Activated CD4-positive, alpha-beta T cell treated with anti-CD3 and anti-CD28 coated beads, Interleukin-2, Interleukin-4, amounts not matched to agents 100 ng/mL and 50 ng/mL, durations not matched to agents 16 hours and 8 hours (primary cell): ENCODE measurements around the gene GLIS1.

Experiments used
- DNase-seq: peaks from one replicate; pipeline ENCODE4 v3.0.0-alpha.2; 2020; ENCODE audit warnings: low spot score

GLIS1 gene

DNA sequence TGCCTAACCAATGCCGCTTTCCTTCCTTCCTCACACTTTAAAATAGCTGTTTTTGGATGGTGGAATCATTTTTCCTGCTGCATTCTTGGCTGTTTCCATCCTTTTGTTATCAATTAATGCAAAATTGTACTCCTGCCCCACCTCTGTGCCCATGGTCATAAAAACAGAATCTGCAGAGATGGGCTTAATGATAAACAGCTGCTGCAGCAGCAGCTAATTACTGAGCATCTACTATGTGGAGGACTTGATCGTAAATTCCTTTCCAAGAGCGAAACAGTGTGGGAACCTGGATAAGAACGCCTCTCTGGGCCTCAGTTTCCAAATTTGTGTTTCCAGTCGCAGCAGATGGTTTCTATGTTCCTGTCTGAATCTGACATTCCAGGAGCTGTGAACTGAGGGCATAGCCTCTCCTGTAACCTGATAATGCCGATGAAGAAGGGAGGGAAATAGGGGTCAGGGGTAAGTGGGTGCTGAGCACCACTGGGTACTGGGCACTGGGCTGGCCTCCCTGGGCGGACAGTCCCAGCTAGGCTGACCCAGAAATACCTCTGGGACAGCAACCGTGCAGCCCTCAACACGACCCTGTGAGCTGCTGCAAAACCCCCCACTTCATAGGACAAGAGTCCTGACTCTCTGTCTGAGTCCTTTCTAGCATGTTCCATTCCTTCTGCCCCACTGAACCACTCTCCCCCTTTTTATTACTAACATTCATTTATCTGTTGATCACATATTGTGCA is 158.1 kb downstream of the GLIS1 start:
- DNase-seq = no peak

DNA sequence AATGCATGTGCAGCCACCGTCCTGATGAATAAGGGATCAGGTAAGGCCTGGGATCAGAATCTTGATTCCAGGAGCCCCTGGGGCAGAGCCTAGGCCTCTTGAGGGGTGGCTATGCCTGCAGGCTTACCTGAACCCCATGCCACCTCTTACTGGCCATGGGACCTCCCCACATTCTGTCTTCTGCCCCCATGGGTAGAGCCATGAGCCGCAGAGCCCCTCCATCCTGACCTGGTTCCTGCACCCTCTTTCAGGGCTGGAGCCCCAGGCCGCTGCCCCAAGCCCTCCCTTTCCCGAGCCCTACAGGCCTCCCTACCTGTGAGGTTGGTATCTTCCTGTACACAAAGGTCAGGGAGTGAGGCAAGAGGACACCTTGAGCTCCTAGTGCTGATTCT is 159.0 kb downstream of the GLIS1 start:
- no peak for DNase-seq

DNA sequence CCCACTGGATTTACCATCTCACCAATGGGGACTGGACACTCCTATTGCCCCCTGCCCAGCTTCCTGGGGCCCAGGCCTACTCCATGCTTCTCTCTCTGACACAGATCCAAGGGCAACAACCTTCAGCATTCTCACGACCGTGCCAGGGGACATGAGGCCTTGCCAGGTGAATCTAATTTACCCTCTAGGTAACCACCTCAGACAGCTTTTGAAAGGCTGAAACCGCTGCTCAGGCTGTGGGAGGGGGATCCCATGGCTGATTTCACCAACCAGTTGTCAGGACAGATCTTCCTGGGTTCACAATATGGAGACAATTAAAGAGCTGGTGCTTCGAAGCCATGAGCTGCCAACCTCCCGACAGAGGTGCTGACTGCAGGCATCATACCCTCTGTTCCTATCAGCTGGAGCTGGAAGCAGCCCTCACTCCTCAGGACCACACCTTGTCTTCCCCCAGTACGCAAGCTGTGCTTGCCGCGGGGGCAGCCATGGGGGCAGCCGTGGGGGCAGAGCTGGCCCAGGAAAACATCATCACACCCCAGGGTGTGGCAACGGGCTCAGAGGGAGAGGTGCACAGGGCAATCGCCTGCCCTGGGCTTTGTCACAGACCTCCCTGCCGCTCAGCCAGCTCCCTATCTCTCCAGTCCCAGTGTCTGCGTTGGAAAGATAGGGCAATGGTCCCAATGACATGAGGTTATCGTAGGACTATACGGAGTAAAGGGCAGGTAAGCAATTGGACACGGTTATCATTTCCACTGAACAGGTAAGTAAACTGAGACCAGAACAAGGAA is 159.5 kb downstream of the GLIS1 start:
- DNase-seq = no peak

DNA sequence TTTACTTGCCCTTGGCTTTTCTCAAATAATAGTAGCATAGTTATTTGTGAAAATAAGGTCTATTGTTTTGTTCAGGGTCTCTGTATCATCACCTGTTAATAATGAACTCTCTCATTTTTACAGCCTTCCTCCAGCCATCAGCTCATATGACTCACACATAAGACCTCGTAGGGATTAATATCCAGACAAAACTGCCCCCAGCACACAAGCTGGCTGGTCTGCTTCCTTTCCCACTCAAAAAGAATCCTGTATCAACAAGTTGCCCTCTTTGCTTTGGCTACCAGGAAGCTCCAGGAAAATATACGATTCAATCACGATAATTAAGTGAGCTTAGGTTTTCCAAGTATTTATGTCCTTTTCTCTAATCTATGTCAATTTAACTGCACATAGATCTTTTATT is 160.6 kb downstream of the GLIS1 start:
- no peak for DNase-seq

DNA sequence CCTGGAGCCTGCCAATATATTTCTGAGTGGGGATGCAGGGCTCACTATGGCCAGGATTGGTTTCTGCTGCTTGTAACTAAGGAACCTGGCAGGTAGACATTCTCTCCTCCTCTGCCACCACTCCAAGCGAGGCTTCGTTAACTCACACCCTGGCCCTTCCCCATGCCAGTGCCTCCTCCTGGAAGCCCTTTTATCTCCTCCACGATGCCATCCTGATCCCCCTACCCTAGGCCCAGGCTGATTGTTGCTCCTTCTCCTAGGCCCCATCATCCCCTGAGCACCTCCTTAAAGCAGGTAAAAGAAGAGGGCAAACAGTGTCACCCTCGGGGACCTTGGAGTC is 161.2 kb downstream of the GLIS1 start:
- DNase-seq = no peak

DNA sequence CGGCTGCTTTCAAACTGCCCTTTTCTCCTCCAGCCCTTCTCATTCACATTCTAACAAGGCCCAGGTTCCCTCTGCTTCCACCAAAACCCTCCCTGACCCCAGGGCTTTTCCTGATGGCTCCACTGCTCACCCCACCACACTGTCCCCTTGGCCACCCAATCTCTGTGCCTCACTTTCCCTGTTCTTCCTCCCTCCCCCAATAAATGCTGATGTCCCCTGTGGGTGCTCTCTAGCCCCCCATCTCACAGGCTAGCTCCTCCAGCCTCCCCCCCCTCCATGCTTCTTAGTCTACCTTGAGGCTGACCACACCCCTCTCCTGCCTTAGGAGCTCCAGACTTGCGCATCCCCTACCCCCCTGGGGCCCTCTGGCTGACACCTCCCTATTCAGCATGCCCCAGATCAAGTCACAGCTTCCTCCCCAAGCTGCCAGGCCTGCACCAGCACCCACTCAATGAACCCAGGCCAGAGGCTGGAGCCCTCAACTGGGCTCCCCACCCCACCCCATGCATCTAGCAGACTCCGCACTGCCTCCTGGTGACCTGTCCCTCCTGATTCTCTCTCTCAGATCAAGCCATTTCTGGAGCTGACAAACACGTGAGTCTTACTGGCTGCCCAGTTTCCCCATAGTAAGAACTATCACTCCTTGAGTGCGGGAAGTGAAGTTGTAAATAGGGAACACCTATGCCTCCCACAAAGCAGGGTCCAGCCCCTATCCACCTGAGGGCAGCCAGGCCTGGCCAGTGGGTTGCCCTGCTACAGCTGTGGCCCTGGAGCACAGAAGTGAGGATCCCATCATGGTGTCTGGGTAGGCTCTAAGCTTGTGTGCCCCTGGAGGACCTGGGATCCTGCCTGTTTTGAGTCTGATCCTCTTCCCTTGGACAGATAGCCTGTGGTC is 161.9 kb downstream of the GLIS1 start:
- no peak for DNase-seq

DNA sequence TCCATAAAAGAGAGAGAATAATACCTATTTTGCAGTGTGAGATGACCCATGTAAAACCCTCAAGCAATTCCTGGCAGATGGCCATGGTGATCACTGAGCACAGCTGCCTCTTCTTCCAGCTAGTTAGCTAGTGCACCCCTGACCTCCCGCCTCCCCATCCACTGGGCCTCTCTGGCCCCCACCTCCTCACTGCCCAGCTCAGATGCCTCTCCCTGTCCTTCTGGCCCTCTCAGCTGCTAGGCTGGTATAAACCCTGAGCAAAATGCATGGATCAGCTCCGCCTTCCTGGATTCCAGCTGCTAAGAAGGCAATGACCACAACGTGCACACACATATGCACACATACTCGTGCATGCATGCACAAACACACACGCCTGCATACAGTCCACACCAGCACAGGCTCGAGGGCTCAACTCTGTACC is 162.6 kb downstream of the GLIS1 start:
- DNase-seq = no peak

DNA sequence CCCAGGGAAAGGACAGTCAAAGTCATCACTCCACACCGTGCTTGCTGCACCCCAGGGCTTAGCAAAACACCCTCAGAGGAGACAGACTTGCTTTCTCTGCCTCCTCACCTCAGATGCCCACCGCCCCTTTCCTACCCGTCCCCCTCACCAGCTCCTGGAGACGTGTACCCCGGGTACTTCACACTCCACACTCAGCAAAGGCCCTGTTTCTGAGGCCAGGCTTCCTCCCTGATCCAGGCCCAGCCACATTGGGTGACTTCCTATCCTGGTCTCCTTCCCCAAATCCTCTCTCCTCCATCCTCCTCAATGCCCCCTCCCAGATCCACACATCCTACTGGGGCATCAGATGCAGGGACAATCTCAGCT is 163.0 kb downstream of the GLIS1 start:
- DNase-seq = no peak

DNA sequence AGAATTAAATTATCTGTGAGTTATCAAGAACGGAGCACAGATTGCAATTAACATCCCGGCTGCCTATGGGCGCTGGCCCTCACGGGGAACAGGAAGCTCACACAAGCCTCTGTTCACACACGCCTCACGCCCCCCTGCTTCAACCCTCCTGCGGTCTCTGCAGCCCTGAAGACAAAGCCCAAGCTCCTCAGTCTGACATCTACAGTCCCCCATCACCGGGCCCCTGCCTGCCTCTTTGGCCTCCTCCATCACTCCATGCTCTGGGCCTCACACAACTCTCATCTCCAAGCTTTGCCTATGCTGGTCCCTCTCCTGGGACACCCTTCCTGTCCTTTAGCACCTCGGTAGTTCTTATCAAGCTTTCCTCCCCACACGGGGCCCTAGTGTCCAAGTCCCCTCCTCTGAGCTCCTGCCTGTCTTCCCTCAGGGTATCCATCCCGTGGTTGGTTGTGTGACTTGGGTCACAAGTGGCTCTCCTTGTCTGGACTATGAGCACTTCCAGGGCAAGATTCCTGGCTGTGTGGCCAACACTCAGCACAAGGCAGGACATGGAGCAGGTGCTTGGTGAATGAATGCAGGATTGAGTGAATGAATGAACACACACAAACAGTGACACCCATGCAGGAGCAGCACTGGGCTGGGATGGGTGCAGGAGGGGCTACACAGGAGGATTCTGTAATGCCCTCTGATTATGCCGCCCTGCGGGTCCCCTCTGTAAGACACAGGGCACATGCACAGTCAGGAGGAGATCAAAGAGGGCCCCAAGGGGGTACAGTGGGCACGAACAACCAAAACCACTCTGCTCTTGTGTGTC is 163.6 kb downstream of the GLIS1 start:
- DNase-seq = no peak

DNA sequence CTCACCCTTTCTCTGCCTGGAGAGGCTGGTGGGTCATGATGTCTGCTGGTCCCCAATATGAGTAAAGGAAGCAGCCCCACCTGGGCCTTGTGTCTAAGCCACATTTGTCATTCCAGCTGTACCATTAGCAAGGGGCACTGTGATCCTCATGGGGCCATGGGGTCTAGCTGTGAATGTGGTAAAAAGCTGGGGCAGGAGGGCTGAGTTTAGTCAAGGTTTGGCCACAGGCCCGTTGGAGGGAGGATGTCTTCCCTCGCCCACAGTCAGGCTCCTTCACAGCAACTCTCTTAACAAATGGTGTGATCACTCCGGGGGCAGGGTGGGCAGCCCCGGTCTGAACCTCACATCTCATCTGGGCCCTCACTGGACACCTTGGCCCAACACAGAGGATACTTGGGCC is 164.3 kb downstream of the GLIS1 start:
- DNase-seq = no peak

DNA sequence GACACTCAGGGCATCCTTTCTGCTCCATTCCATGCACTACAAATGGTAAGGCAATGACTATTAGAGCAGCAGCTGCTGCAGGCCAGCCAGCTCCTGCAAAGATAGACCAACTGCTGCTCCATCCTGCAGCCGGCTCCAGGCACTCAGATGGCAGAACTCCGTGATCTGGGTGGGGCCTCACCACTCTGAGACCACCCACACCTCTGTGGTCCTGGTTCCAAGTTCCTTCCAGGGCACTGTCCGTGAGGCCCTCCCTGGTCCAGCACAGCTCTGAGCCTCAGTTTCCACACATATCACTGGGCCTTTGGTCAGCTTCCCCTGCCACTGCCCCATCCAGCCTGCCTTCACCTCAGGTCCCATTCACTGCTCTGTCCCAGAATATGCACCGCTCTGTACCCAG is 165.0 kb downstream of the GLIS1 start:
- DNase-seq = no peak

DNA sequence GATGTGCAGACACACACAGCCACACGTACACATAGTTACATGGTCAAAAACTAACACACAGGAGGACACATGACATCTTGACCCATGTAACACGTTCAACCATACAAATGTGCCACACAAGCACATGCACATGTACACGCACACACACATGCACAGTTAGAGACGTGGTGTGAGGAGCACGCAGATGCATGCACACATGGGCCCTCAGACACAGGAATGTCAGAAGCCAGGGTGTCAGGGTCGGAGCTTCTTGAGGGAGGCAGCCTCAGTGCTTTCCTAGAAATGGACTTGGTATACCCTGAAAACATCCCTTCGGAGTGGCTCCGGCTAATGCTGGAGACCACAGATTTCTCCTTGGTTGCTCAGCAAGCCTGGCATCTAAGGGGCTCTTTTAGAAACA is 165.4 kb downstream of the GLIS1 start:
- DNase-seq = no peak

DNA sequence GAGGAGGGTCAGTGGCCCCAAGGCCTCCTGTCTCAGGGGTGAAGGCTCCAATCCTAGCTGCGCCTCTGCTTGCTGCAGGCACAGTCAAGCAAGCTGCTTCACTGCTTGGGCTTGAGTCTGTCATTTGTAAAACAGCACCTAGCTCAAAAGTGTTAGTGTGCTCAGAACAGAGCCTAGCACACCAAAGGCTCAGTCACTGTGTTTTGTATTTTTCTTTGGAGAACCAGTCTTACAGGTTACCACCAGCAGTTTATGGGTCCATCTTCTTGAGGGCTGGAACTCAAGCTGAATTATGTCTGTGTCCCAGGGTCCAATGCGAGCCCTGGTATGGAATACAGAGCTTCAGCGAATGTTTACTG is 166.2 kb downstream of the GLIS1 start:
- no peak for DNase-seq

DNA sequence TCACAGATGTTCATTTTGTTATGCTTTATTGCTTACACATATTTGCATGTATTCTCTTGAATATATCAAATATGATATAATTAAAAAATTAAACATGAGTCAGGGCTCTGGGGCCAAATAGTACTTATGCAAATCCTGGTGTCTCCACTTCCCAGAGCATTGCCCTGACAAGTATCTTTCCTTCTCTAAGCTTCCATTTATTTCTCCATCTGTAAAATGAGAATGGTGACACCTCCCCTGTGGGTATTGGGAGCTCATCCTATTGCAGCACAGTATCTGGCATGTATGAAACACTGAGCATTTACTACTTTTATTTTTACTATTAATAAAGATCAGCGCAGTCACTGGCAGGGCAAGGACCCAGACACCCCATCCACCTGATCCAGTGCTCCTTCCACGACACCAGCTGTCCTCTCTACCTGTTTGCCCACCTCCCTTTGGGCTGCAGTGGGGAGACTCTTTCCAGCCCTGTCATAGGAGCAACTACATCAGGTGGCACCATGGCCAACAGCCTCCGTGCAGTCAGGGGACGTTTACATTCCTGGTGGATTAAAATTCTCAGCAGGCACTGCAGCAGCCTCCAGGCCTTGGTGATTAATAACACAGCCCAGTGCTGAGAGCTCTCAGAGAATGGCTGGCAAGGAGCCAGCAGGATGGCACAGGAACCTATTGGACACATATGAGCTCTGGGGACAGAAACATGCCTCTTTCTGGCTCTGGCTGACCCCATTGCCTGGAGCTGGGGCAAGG is 166.7 kb downstream of the GLIS1 start:
- no peak for DNase-seq

DNA sequence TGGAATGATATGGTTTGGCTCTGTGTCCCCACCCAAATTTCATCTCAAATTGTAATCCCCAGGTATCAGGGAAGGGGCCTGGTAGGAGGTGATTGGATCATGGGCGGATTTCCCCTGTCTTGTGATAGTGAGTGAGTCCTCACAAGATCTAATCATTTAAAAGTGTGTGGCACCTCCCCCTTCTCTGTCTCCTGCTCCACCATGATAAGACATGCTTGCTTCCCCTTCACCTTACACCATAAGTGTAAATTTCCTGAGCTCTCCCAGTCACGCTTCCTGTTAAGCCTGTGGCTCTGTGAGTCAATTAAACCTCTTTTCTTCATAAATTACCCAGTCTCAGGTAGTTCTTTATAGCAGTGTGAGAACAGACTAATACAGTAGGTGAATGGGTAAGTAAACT is 170.4 kb downstream of the GLIS1 start:
- DNase-seq = no peak

DNA sequence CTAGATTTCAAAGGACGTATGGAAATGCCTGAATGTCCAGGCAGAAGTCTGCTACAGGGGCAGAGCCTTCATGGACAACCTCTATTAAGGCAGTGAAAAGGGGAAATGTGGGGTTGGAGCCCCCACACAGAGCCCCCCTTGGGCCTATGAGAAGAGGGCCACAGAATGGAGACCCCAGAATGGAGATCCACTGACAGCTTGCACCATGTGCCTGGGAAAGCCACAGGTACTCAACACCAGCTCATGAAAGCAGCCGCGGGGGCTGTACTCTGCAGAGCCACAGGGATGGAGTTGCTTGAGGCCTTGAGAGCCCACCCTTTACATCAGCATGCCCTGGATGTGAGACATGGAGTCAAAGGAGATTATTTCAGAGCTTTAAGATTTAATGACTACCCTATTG is 171.1 kb downstream of the GLIS1 start:
- no peak for DNase-seq

DNA sequence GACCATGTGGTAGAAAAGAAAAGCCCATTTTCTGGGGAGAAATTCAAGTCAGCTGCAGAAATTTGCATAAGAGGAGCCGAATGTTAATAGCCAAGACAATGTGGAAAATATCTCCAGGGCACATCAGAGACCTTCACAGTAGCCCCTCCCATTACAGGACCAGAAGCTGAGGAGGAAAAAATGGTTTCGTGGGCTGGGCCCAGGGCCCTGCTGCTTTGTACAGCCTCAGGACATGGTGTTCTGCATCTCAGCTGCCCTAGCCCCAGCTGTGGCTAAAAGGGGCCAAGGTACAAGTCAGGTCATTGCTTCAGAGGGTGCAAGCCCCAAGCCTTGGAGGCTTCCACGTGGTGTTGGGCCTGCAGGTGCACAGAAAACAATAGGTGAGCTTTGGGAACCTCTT is 171.5 kb downstream of the GLIS1 start:
- DNase-seq = no peak

DNA sequence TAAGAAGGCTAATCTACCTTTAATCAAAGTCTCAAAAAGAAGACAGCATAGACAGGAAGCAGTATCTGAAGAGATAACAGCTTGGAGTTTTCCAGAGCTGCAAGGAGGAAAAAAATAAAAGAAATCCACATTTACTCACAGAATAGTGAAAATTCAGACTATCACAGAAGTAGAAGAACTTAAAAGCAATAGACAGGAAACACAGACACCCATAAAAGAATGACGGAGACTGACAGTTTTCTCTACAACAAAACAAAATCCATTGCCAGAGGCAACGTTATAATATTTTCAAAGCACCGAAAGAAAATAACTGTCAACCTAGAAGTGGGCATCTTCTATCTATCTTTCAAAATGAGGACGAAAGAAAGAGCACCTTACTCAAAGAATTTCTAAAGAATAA is 175.4 kb downstream of the GLIS1 start:
- DNase-seq = no peak

DNA sequence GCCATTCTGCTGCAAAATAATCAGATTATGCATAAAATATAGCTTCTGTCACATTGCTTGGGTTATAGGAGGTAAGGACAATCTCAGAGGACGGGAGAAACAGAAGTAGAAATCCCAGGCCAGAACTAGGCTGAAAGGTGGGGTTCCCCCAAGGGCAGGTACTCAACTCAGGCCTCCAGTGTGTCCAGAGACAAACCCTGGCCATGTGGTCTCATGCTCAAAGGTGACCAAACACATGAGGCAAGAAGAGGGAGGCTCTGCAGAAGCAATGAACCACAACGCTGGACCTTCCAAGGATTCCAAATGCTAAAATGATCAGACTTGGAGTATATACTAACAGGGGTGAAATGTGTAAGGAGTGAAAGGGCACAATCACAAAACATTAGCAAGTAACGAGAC is 176.0 kb downstream of the GLIS1 start:
- no peak for DNase-seq

DNA sequence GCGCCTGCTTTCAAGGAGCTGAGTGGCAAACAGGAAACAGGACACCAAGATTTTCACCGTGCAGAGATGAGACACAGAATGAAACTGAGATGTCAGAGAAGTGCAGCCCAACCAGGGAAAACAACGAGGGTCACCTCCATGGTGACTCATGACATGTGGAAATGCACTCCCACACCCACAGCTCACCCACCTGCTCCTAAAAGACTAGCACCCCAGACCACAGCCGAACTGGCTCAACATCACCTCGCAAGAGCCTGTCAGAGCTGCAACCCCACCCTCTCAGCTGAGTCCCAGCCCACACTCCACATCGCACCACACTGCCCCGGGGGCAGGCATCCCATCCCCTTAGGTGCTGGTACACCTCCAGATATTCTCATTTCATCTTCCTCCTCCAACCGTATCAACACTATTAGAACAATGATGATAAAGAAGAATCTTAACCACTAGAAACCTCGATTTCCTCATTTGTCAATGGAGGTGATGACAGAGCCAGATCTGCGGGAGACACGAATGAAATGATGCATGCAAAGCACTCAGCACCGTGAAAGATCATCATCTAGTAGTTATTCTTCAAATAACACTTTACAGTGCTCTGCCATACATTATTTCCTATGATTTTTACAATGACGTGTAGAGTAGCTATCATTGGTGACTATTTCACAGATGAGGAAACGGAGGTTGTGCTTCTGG is 176.5 kb downstream of the GLIS1 start:
- peak; percentile 43 for DNase-seq
